IMR-90 (cell line): ENCODE results near the gene GOT1. TPM values are rescaled to one million over a fixed set of nuclear protein-coding genes. Genes with fewer than 3 reads are reported as not detected.

Source experiments
- ATAC-seq: fragments of 200-7000 bp; cut with Tn5 transposase; 2 replicates; pipeline ENCODE4 v1.9.1; 2020; ENCODE audit warnings: low read depth, mild to moderate bottlenecking, moderate library complexity
- BruUV-seq: library from RNA; stranded (reverse); fragments of 400-500 nt; replicated peaks from 2 replicates; lab custom pipeline; 2021; lab: Mats Ljungman, UMichigan
- CTCF ChIA-PET: fragments of 300-600 bp; formaldehyde crosslinking; extraction: SDS; loops from one replicate; lab custom pipeline; 2021; ENCODE audit warnings: antibody characterized with exemption; lab: Yijun Ruan, JAX
- POLR2A ChIA-PET: fragments of 300-600 bp; sonication (Branson Sonifier 250); formaldehyde crosslinking; loops from one replicate; lab custom pipeline; 2022; ENCODE audit warnings: antibody characterized with exemption; ENCODE audit not compliant: unreplicated experiment; lab: Charles Lee
- DNase-seq: peaks from one replicate; pipeline ENCODE4 v3.0.0; 2013
- H2AFZ ChIP-seq: replicated peaks from 2 replicates; pipeline ENCODE3; 2013; ENCODE audit warnings: low read length, mild to moderate bottlenecking; ENCODE audit not compliant: poor library complexity
- H2AK5ac ChIP-seq: 2 replicates; pipeline ENCODE4 v1.6.1; 2013; ENCODE audit warnings: low read depth, low read length, inconsistent platforms
- H2AK9ac ChIP-seq: replicated peaks from 2 replicates; pipeline ENCODE3; 2013; ENCODE audit warnings: mild to moderate bottlenecking, low read depth, low read length, moderate library complexity; ENCODE audit not compliant: poor library complexity
- H2BK120ac ChIP-seq: 2 replicates; pipeline ENCODE4 v1.6.1; 2013; ENCODE audit warnings: low read depth, low read length, inconsistent platforms
- H2BK15ac ChIP-seq: 3 replicates; pipeline ENCODE4 v1.6.1; 2013; ENCODE audit warnings: low read depth, low read length, inconsistent platforms
- H2BK20ac ChIP-seq: 2 replicates; pipeline ENCODE4 v1.6.1; 2013; ENCODE audit warnings: low read depth, mild to moderate bottlenecking, inconsistent platforms, low read length, moderate library complexity
- H2BK5ac ChIP-seq: 2 replicates; pipeline ENCODE4 v1.6.1; 2013; ENCODE audit warnings: mild to moderate bottlenecking, low read depth, low read length, inconsistent platforms; ENCODE audit not compliant: poor library complexity, severe bottlenecking
- H3K14ac ChIP-seq: replicated peaks from 2 replicates; pipeline ENCODE4 v1.6.1; 2013; ENCODE audit warnings: low read depth, low read length, inconsistent platforms
- H3K18ac ChIP-seq: 2 replicates; pipeline ENCODE4 v1.6.1; 2013; ENCODE audit warnings: low read depth, low read length, control low read depth
- H3K23ac ChIP-seq: 2 replicates; pipeline ENCODE4 v1.6.1; 2013; ENCODE audit warnings: low read depth, low read length, inconsistent platforms
- H3K27ac ChIP-seq: 2 replicates; pipeline ENCODE4 v1.5.1; 2013; ENCODE audit warnings: mild to moderate bottlenecking, control low read depth, low read length; ENCODE audit not compliant: insufficient read depth
- H3K27me3 ChIP-seq: 2 replicates; pipeline ENCODE4 v1.6.1; 2013; ENCODE audit warnings: low read length; ENCODE audit not compliant: control insufficient read depth, insufficient read depth
- H3K36me3 ChIP-seq: 2 replicates; pipeline ENCODE4 v1.6.1; 2013; ENCODE audit warnings: low read length, mixed read lengths; ENCODE audit not compliant: control insufficient read depth, insufficient read depth
- H3K4ac ChIP-seq: 2 replicates; pipeline ENCODE4 v1.6.1; 2013; ENCODE audit warnings: low read depth, low read length, inconsistent platforms
- H3K4me1 ChIP-seq: 2 replicates; pipeline ENCODE4 v1.6.1; 2013; ENCODE audit warnings: low read length, mixed read lengths; ENCODE audit not compliant: control insufficient read depth, insufficient read depth
- H3K4me2 ChIP-seq: 2 replicates; pipeline ENCODE4 v1.6.1; 2013; ENCODE audit warnings: low read depth, mild to moderate bottlenecking, control low read depth, low read length, moderate library complexity
- H3K4me3 ChIP-seq: 2 replicates; pipeline ENCODE4 v1.5.1; 2013; ENCODE audit warnings: low read depth, mild to moderate bottlenecking, control low read depth, low read length, moderate library complexity; ENCODE audit not compliant: insufficient read depth
- H3K56ac ChIP-seq: 2 replicates; pipeline ENCODE4 v1.6.1; 2013; ENCODE audit warnings: low read length, inconsistent platforms; ENCODE audit not compliant: insufficient read depth; ENCODE audit errors: extremely low read depth
- H3K79me1 ChIP-seq, 2 experiments: 2 replicates each; pipeline ENCODE4 v1.6.1; 2013; ENCODE audit warnings: low read length in 2 of 2, inconsistent platforms in 1 of 2, low read depth in 1 of 2
- H3K9ac ChIP-seq: 2 replicates; pipeline ENCODE4 v1.6.1; 2013; ENCODE audit warnings: low read depth, low read length, control low read depth
- H3K9me1 ChIP-seq: 2 replicates; pipeline ENCODE4 v1.6.1; 2013; ENCODE audit warnings: low read length, inconsistent platforms; ENCODE audit not compliant: insufficient read depth
- H3K9me3 ChIP-seq: 2 replicates; pipeline ENCODE4 v1.6.1; 2013; ENCODE audit warnings: low read length; ENCODE audit not compliant: control insufficient read depth, insufficient read depth
- H4K20me1 ChIP-seq: 2 replicates; pipeline ENCODE4 v1.6.1; 2013; ENCODE audit warnings: low read length, inconsistent platforms; ENCODE audit not compliant: insufficient read depth
- H4K5ac ChIP-seq: 2 replicates; pipeline ENCODE4 v1.6.1; 2013; ENCODE audit warnings: mild to moderate bottlenecking, low read depth, low read length, control low read depth
- H4K8ac ChIP-seq, 2 experiments: 2 replicates each; pipeline ENCODE4 v1.6.1; 2013; ENCODE audit warnings: low read depth in 2 of 2, low read length in 2 of 2, control low read depth in 1 of 2, inconsistent platforms in 1 of 2
- H4K91ac ChIP-seq: 2 replicates; pipeline ENCODE4 v1.6.1; 2013; ENCODE audit warnings: low read depth, low read length, inconsistent platforms; ENCODE audit not compliant: insufficient read depth
- BHLHE40 ChIP-seq: fragments of 150-350 bp; IDR thresholded peaks from 2 replicates; pipeline ENCODE4 v1.6.1; 2016; ENCODE audit warnings: mild to moderate bottlenecking, low read depth, low read length
- CEBPB ChIP-seq: IDR thresholded peaks from 2 replicates; pipeline ENCODE4 v1.6.1; 2012; ENCODE audit warnings: low read depth, low read length, improper control_type of control experiment
- CHD1 ChIP-seq: IDR thresholded peaks from 2 replicates; pipeline ENCODE4 v1.6.1; 2012; ENCODE audit warnings: low read depth, low read length, improper control_type of control experiment
- FOS ChIP-seq: fragments of 150-350 bp; IDR thresholded peaks from 2 replicates; pipeline ENCODE4 v1.6.1; 2016; ENCODE audit warnings: low read depth, low read length
- MAFK ChIP-seq: IDR thresholded peaks from 2 replicates; pipeline ENCODE4 v1.6.1; 2012; ENCODE audit warnings: low read depth, low read length, improper control_type of control experiment
- MXI1 ChIP-seq: IDR thresholded peaks from 2 replicates; pipeline ENCODE4 v1.6.1; 2012; ENCODE audit warnings: low read depth, mild to moderate bottlenecking, low read length, moderate library complexity, borderline replicate concordance
- NFE2L2 ChIP-seq: fragments of 150-350 bp; IDR thresholded peaks from 2 replicates; pipeline ENCODE4 v1.6.1; 2016; ENCODE audit warnings: low read depth, mild to moderate bottlenecking, low read length
- POLR2A ChIP-seq: IDR thresholded peaks from 2 replicates; pipeline ENCODE4 v1.6.1; 2012; ENCODE audit warnings: mild to moderate bottlenecking, low read depth, low read length
- RAD21 ChIP-seq: IDR thresholded peaks from 2 replicates; pipeline ENCODE4 v1.6.1; 2012; ENCODE audit warnings: low read length, improper control_type of control experiment
- RCOR1 ChIP-seq: IDR thresholded peaks from 2 replicates; pipeline ENCODE4 v1.6.1; 2012; ENCODE audit warnings: mild to moderate bottlenecking, low read length, improper control_type of control experiment; ENCODE audit not compliant: insufficient replicate concordance
- RFX5 ChIP-seq: IDR thresholded peaks from 2 replicates; pipeline ENCODE4 v1.8.0; 2012; ENCODE audit warnings: low read depth, mild to moderate bottlenecking, low read length, moderate library complexity
- SMC3 ChIP-seq: fragments of 150-350 bp; IDR thresholded peaks from 2 replicates; pipeline ENCODE4 v1.6.1; 2016; ENCODE audit warnings: low read depth, mild to moderate bottlenecking, antibody characterized with exemption, low read length, moderate library complexity
- WGBS, 2 experiments: methylation state at CpG; one replicate each; pipeline versions ENCODE4 v1.1.5 to v1.1.7; 2013; ENCODE audit warnings: missing lambda C conversion rate in 2 of 2; ENCODE audit not compliant: insufficient read length in 1 of 2; ENCODE audit errors: extremely low coverage in 2 of 2; 5-methylcytosine and 5-hydroxymethylcytosine counted together
- dilution Hi-C: fragments of 300-500 bp; cut with HindIII; formaldehyde crosslinking; loops from one replicate; pipeline ENCODE4 v1.14.3; 2018; ENCODE audit warnings: low sequenced_read_pairs; ENCODE audit not compliant: unreplicated experiment
- in situ Hi-C: fragments of 300-500 bp; cut with MboI; formaldehyde crosslinking; loops from 3 replicates; pipeline ENCODE4 v1.14.3; 2019; ENCODE audit warnings: low sequenced_read_pairs, inconsistent platforms, mixed read lengths
- intact Hi-C: fragments of 100-400 bp; cut with micrococcal nuclease; formaldehyde crosslinking; loops from 2 replicates; pipeline ENCODE4 v1.10.0; 2022
- polyA plus RNA-seq, 3 experiments: library from polyadenylated mRNA; depleted of rRNA; stranded (reverse); fragments of >200 nt; gene quantifications; 2 replicates each; pipeline ENCODE4 v1.2.3, GENCODE V29; 2012; ENCODE audit warnings: low replicate concordance in 1 of 3
- total RNA-seq: library from RNA; depleted of rRNA; stranded (reverse); fragments of >200 nt; gene quantifications from 2 replicates; pipeline ENCODE4 v1.2.3, GENCODE V29; 2012

GOT1 gene
- total and polyA plus RNA-seq, 2 of the 4 experiments (the other 2 are of a cell fraction): 29.4 to 46.1 TPM

DNA sequence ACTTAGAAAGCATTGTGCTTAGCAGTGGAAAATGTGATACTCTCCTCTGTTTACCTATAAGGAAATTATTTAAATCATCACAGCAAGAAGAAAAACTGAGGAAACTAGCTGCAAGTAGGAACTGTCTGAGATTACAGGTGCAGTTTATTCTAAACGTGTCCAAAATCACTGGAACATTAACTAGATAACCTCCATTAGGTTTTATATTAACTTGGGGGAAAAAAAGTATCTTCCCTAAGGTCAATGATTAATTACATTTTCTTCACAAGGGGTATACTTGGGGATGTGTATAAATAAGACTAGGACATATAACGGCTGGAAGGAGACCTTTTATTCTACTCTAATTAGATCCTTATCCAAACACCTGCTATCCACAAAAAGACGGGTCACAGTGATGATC is 3.7 kb downstream of the GOT1 start:
- Histone ChIP-seq H3K14ac (no peak overlapping the region), H3K4me1 (peaks cover 2% of the 10 kb centered on the region; the same call in 1 of the 2 replicates), H2BK15ac (no peak overlapping the region), H3K9me3 (no peaks in the 10 kb centered on the region), H4K5ac (no peak overlapping the region), H3K4me3 (no peak overlapping the region), H3K36me3 (peaks cover 7% of the 10 kb centered on the region), H3K18ac (no peak overlapping the region), H3K4ac (no peak overlapping the region), H3K9ac (no peak overlapping the region), H2BK120ac (no peak overlapping the region), H3K27me3 (no peaks in the 10 kb centered on the region), H3K56ac (no peak overlapping the region), H2AK9ac (no peak overlapping the region), H2AK5ac (no peak overlapping the region), H3K9me1 (no peaks in the 10 kb centered on the region), H4K8ac (no peak overlapping the region), H2AFZ (no peak overlapping the region), H3K27ac (no peak overlapping the region), H4K91ac (no peak overlapping the region), H4K20me1 (no peaks in the 10 kb centered on the region), H3K4me2 (no peak overlapping the region), H2BK20ac (no peak overlapping the region), H2BK5ac (no peak overlapping the region), H3K23ac (no peak overlapping the region), H3K79me1 (peaks cover 14 to 36% of the 10 kb centered on the region in 2 experiments)
- ChIA-PET CTCF (no interaction called here), POLR2A (no interaction called here)
- ATAC-seq: no peak
- no peak for TF ChIP-seq FOS
- TF ChIP-seq RAD21: no peak
- TF ChIP-seq CHD1: no peak
- TF ChIP-seq SMC3: no peak
- TF ChIP-seq POLR2A: no peak
- TF ChIP-seq RFX5: no peak
- TF ChIP-seq CEBPB: no peak
- no peak for TF ChIP-seq MXI1
- no peak for TF ChIP-seq MAFK
- no peak for TF ChIP-seq NFE2L2
- TF ChIP-seq RCOR1: no peak
- TF ChIP-seq BHLHE40: no peak
- BruUV-seq: no TSS peak
- no CpG with 5 or more reads among the region's 3 CpGs for WGBS, 2 experiments
- in situ Hi-C loops (no loop called here), dilution Hi-C loops (no loop called here), intact Hi-C loops (no loop called here)
- no peak for DNase-seq
